GM19328 (cell line): ENCODE measurements around the gene CRHR2.
"Not testable (repeated sequence)": the region's sequence is repeated elsewhere in the genome, so short reads cannot be mapped to it uniquely, and the experiment has no call there.

ENCODE experiments used
- ATAC-seq: cut with Tn5 transposase; IDR thresholded peaks from one replicate; pipeline ENCODE4 v1.9.1; 2021; ENCODE audit warnings: mild to moderate bottlenecking, moderate library complexity; ENCODE audit not compliant: unreplicated experiment

The CRHR2 gene

DNA sequence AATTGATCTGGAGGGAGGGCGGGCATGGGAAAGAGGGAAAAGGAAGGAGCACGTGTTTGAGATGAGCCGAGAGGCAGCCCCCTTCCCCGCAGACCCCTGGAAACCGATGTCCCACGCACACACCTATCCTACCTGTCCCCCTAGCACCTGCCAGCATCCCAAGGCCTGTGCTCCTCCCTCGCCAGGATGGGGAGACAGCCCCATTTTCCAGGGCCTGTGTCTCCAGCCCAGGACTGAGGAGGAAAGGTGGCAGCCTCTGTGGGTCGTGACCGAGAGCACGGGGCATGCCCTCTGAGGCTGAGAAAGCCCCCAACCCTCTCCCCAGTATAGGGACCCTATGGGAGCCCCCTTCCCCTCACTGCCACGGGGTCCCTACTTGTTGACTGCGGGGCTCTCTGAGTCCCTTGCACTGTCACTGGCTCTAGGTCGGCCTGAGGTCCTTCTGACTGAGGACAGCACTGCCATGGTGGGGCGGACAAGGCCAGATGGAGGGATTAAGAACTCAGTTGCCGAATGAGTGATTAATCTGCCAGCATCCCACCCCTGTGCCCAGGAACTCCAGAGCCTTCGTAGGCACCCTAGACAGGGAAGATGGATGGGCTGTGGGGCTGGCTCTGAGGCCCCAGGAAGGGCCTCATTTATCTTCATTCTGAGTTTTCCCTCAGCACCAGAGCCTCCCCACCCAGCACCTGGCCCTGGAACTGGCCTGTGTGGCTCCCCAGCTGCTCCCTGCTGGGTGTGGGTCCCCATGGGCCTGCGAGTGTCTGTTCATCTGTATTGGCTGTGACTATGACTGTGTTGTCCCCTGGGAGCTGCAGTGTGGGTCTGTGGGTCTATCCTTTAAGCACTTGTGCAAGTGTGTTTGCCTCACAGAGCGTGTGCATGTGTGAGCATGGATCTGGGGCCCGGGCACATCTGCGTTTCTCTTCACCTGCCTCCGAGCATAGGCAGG, 26.0 kb downstream of the CRHR2 start:
- no peak for ATAC-seq

DNA sequence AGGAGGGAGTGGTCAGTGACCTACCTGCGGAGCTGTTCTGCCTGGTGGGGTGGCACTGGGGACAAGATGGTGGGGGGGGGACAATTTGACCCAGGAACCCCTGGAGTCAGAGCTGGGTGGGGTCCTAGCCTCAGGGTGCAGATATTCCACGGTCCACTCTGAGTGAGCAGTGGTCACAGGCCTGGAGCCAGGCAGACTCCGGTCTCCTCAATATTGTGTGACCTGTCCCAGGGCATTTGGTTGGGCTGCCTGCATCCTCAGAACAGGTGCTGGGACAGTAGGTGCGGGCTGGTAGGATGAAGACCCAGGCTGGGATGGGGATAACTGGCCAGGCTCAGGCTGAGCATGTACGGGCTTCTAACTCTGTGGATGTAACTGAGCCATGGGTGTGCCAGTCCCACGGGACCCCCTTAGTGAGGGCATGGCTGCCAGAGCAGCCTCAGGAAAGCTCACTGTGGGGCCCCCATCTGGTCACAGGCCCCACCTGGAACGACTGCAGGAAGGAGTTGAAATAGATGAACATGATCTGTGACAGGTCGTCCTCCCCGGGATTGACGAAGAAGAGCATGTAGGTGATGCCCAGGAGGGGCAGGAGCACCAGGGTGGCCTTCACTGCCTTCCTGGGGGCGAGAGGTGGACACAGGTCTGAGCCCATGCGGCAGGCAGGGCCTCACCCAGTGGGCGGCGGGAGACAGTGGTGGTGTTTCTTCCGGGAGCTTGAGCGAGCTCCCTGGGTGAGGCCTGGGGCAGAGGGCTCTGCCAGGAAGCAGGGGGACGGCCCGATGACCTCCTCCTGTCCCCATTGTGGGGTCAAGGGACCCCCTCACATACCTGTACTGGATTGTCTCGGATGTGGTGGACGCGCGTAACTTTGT, 26.9 kb downstream of the CRHR2 start:
- ATAC-seq = no peak

DNA sequence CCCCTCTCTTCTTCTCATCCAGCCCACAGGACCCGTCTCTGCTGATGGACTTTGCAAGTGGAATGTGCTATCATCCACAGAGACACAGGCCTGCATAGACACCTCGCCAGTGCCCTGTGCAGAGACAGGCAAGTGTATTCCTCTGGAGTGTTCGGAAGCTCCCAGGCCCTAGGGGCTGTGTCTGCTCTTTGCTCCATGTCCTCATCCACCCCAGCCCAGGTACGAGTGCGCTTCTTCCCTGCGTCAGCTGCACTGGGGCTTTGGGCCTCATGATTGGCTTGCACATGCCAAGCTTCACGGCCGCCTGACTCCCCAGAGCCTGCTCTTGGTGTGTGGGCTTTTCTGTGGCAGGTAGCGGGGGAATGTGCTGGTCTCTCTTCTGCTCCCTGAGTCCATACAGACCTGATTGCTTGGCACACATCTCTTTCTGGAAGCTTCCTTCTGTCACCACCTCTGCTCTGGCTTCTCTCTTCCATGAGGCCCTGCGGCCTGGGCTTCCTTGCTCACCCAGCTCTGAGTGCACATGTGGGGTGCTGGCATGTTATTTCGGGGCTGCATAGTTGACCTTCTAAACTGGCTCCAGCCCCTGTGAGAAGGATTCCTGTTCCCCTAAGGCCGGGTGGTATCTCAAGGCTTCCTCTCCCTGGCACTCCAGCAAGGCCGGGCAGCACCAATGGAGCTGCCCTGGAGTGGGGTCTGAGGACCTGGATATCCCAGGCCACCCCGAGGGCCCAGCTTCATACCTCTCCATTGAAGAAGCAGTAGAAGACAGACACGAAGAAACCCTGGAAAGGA, 27.8 kb downstream of the CRHR2 start:
- ATAC-seq = no peak

DNA sequence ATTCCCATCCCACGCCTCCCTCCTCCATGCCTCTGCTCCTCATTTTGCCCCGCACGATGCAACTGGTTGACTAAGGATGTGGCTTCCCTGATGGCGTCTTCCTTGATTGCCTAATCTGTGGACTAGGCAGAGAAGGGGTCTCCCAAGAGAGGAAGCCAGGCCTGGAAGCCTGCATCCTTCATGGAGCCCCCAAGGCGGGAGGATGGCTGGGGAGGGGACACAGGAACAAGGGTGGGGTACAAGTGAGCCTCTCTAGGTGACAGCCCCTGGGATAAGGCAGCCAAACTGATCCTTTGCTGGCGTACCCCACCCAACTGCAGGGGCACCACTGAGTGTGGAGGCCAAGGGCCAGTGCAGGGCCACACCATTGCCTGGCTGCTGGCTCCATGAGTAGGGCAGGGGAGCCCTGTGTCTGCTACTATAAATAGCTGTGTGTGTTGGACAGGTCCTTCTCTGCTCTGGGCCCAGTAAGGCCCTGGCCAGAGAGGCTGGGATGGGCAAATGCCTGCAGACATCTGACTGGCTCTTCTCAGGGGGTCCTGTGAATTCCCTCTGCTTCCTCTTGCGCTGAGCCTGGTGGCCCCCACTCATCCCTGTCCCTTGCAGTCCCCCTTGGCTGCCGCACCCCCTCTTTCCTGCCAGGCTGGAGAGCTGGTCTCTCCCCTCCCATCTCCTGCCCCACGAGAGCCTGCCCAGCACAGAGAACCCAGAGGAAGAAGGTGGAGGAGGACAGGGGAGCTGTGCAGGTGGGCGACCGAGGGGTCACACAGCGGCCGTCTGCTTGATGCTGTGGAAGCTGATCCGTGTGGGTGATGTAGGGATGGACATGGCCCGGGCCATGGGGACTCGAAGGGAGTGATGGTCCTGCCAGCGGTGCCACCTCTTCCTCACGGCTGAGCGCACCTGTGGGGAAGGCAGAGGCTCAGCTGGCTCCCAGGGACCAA, 29.3 kb downstream of the CRHR2 start:
- ATAC-seq = no peak

DNA sequence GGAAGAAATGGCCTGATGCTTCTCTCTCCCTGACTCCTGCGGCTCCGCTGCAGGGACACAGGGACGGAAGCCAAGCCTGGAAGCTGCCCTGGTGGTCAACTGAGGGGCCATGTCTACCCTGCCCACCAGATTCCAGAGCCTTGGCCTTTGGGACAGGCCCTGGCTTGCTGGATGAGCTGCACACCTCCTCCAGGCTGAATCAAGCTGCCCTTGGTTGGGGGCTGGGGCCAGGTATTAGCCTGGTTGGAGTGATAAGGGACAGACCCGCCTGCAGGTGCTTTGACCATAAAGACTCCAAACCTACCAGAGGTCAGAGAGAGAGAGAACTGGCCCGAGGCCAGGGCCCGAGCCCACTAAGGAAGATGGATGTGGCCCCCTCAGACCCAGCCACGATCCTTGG, 30.1 kb downstream of the CRHR2 start:
- no peak for ATAC-seq

DNA sequence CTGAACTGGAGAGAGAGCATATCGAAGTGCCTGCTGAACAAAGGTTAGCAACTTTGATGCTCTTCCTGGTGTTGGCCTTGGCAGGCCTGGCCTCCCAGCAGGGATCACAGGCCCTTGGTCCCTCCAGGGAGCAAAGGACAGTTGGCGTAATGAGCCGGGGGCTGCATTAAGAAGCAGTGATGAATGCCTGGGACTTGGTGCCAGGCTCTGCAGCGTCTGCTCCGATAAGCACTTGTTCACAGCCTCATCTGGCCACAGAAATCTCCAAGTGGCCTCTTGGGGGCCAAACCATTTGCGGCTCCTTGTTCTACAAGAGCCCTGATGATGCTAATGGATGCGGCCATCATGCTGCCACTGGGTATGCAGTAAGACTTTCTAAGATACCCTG, 31.8 kb downstream of the CRHR2 start:
- ATAC-seq = no peak

DNA sequence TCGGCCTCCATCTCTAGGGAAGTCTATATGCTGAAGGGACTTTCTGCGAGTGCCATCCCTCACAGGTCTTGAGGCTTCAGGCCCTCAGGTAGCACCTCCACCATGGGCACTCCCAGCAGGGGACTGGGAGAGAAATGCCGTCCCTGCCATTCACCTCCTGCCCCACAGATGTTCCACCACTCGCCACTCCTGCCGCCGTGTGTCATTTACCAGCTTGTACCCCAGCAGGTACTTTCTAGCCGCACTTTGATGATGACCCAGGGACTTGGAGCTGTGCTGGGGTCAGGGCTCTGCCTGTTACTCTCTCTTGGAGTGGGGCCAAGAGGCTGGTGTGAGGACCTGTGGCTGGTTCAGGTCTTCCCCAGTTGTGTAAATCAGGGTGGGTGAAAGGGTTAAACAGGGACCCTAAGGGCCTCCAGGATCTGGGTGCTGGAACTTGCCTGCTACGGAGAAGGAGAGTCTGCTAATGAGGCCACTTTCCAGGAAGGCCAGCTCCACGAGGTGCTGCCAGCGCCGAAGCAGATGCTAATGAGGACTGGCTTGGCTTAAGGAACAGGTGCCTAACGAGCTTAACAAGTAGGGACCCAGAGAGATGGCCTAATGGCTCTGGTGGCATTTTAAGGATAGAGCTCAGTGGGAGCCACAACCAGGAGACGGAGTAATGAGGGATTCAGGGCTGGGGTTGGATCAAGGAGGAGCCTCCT, 32.4 kb downstream of the CRHR2 start:
- no peak for ATAC-seq

DNA sequence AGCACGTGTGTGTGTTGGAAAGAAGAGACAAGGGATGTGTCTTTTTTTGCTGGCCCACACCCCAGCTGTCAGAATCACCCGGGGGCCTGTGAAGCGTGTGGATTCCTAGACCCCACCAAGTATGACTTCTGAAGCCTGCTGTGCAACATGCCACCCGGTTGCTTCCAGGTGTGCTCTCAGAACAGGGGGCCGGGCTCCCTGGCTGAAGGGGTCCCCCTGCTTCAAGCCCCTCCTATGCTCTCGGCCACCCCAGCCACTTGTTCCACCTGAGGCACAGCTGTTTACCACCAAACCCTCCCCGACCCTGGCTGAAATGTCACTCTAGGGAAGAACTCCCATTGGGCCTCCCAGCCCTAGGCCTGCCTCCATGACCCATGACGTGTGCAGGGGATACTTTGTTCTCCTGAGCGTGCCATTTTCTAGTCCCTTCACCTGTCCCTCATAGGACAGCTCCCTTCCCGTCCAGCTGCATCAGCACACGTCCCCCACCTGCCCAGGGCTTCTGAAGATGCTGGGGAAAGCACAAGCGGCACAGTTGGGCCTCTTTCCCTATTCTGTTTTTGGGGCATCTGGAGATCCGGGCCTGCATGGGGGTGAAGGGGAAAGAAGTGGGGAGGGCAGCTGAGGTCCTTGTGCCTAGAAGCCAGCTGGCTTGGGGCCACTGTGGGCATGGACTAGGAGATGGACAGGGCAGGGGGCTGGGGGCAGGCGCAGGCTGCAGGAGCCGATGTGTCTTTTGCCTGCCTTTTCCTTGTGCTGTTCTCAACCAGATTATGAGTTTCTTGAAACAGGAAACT, 33.3 kb downstream of the CRHR2 start:
- no peak for ATAC-seq

DNA sequence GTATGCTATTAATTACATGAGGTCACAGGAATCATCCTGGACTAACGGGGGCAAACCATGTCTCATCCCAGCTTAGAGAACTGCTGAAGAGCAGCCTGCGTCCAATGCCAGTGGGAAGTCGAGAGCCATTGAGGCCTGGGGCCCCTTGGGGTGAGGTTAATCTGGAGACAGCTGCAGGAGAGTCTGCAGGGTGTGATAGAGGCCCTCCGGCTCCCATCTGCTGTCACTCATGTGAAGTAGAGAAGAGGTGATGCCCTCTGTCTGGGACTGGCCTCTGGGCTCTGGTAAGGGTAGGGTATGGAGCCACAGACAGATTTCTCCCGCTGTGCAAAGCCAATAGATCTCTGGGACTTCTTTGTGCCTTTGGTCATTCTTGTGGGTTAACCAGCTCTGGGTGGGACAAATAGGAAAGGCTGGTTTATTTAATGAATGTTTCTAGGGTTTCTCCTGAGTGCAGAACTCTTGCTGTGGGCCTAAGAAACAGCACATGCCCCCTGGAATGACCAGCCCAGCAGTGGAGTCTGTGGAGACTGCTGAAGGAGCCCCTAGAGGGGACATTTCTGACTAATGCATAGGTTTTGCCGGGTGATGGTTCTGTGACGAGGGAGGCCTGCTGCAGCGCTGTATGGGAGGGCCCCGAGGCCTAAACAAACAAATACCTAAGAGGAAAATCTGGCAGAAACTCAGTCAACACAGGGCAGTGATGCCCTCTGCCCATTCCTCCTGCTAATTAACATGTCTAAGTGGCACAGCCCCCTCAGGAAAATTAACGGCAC, 34.5 kb downstream of the CRHR2 start:
- ATAC-seq = no peak

DNA sequence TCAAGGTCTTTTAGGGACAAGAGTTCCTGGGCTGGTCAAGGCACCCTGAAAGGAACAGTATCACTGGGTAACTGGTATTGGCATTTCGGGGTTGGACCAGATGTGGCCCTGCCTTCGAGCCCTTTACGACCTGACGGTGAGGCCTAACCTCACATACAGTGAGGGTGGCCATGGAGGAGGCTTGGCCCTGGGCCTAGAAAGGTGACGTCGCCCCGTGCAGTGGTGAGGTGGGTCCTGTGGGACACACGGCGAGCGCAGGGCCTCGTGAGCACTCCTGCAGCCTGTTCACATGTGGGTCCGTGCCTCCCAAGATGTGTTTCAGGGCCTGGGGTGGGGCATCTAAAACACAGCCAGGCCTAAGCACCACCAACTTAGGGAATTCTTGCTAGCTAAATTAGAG, 36.1 kb downstream of the CRHR2 start:
- no peak for ATAC-seq

DNA sequence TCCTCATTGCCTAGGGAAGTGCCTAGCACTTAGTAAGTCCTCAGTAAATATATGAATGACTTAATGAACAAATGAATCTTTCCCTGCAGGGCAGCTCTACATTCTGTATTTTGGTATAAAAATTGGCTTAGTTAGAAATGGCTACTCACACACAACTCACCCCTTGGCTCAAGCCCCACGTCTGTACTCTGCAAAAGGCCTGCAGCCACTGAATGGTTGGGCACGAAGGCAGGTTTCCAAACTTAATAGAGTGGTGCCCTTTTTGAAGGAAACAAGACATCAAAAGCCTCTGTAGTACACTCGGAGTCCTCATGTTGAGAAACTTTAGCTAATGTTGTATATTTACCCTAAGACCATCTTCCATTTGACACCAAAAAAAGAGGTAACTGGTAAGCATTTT, 36.6 kb downstream of the CRHR2 start:
- ATAC-seq = no peak

DNA sequence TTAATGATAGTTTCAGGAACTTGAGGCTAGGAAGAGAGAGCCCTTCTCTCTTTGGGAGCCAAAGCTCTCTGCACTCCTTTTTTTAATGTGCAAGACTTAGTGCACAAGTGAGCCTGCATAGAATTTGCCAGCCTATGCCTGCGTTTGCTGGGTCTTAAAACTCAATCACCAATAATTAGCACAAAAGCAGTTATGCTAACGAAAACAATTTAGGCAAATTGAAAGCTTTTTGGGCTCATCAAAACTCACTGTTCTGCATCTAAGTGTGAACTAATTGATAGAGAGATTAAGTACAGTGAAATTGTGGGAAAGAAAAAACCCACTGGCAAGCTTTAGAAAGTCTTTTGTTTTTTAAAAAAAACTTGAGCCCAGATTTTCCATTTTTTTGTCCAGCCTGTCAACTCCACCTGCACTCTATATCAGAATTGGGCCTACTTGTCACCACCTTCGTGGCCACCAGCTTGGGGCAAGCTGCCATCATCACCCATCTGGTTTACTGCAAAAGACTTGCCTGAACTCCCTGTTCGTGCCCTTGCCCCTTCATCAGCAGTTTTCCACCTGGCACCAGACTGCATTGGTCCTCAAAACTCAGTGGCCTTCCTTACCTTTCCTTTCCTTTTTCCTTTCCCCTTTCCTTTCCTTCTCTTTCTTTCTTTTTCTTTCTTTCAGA, 37.8 kb downstream of the CRHR2 start:
- no peak for ATAC-seq

DNA sequence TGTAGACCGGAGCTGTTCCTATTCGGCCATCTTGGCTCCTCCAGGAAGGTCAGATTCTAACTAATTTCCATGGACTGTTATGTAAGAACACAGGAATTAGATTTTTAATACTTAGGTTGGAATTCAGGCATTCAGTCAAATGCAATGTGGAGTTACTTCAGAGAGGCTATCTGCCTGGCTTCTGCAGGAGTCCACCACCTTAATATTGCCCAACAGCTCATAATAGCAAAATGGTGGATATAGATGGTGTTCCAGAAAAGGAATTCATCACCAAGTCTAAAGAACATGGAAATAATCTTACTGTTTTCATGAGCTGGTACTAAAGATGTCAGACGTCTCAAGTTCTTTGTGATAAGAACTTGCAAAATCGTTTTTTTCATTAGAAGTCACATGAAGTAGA, 39.5 kb downstream of the CRHR2 start:
- ATAC-seq = no peak

DNA sequence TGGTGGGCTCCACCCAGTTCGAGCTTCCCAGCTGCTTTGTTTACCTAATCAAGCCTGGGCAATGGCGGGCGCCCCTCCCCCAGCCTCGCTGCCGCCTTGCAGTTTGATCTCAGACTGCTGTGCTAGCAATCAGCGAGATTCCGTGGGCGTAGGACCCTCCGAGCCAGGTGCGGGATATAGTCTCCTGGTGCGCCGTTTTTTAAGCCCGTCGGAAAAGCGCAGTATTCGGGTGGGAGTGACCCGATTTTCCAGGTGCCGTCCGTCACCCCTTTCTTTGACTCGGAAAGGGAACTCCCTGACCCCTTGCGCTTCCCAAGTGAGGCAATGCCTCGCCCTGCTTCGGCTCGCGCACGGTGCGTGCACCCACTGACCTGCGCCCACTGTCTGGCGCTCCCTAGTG, 39.9 kb downstream of the CRHR2 start:
- not testable (repeated sequence) for ATAC-seq

DNA sequence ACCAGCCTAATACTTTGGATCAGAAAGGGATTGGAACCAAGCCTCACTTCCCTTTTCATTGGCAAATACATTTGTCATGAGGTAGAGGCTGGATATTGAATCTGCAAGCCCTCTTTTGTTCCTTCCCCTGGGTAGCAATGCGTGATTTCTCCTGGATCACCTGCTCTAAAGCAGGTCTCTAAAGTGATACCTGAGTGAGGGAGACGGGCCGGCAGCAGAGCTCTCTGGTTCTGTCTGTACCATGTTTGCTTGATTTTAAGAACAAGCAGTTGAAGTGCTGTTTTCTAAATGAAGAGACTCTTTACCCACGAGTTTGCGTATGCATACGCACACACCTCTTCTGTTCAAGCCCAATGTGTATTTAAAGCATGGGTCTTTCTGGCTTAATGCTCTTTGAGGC, 46.5 kb downstream of the CRHR2 start:
- no peak for ATAC-seq

DNA sequence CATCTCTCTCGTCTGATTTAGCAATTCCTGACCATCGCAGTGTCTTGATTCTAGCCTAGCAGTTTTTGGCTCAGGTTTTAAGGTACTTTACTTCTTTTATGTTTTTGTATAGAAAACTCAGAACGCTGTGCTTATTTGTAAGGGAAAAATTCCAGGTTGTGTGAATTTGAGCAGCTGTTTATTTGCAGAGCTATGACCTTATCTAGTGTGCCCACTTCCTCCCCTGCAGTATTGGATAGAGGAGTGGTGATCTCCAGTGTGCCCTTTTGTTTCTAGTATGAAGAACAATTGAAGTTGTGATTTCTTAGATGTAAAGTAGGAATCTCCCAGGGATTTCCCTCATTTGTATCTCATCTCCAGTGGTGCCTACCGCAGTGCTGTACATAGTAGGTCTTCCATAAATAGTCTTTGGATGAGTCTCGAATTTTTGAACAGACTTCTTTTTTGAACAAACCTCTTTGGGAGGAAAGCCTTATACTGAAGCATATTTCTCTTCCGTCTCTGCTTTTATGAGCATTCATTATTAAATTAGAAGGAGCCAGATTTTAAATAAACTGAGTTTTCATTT, 47.5 kb downstream of the CRHR2 start:
- ATAC-seq = no peak

DNA sequence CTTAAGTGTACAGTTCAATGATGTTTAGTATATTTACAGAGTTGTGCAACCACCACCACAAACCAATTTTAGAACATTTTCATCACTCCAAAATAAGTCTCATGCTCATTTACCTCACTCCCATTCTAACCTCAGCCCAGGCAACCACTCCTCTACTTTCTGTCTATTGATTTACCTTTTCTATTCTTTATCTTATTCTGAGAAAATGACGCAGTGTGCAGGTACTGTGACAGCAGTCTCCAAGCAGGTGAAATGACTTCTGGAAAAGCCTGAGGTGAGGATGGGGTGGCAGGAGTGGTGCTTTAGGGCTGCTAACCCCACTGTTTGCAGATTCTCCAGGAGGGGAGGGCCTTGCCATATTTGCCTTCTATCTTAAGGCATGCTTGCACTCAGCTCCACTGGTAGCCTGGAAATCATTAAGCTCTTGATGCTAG, 48.0 kb downstream of the CRHR2 start:
- ATAC-seq = no peak
